ENCODE measurements around the gene DNAJC11. TPM values are rescaled to one million over a fixed set of nuclear protein-coding genes. Genes with fewer than 3 reads are reported as not detected.

DNAJC11 gene
- total RNA-seq, 1 donor from 2014 or later, result 74.0 TPM

DNA sequence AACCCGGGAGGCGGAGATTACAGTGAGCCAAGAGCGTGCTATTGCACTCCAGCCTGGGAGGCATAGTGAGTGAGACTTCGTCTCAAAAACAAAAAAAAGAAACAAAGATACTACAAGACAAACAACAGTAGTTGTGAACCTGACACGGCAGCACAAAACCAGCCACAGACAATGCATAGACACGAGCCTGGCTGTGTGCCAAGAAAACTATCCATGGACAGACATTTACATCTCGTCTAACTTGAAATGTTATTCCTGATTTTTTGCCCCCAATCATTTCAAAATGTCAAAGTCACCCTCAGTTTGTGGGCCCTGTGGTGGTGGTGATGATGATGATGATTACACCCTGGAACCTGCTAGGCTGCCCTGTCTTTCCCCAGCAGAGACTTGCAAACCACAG, 105.3 kb downstream of the DNAJC11 start:
- no peaks in the 10 kb centered on the region for H3K27me3 Mint-ChIP-seq (ENCODE audit: low read depth)
- H3K9me3 Mint-ChIP-seq, result no peaks in the 10 kb centered on the region
- H3K36me3 Mint-ChIP-seq (ENCODE audit: low read depth), result peaks cover 72% of the 10 kb centered on the region
- DNase-seq (ENCODE audit: low spot score), result no peak
- H3K4me3 Mint-ChIP-seq (ENCODE audit: low read depth), result no peak overlapping the region
- H3K27ac Mint-ChIP-seq, result no peak overlapping the region
- intact Hi-C loops (cut with micrococcal nuclease), result no loop called here
- peaks cover 19% of the 10 kb centered on the region for H3K4me1 Mint-ChIP-seq (ENCODE audit: low read depth)

GRCh38 chr1:6594977-6595740, 106.5 kb downstream of the DNAJC11 start:
- no peaks in the 10 kb centered on the region for H3K27me3 Mint-ChIP-seq (ENCODE audit: low read depth)
- intact Hi-C loops (cut with micrococcal nuclease), result no loop called here
- DNase-seq (ENCODE audit: low spot score), result no peak
- H3K36me3 Mint-ChIP-seq (ENCODE audit: low read depth), result peaks cover 67% of the 10 kb centered on the region
- no peak overlapping the region for H3K4me3 Mint-ChIP-seq (ENCODE audit: low read depth)
- H3K9me3 Mint-ChIP-seq, result no peaks in the 10 kb centered on the region
- H3K4me1 Mint-ChIP-seq (ENCODE audit: low read depth), result peaks cover 16% of the 10 kb centered on the region
- no peak overlapping the region for H3K27ac Mint-ChIP-seq

GRCh38 chr1:6593810-6594209, 107.8 kb downstream of the DNAJC11 start:
- H3K4me1 Mint-ChIP-seq (ENCODE audit: low read depth), result peaks cover 5% of the 10 kb centered on the region
- no peak overlapping the region for H3K4me3 Mint-ChIP-seq (ENCODE audit: low read depth)
- H3K36me3 Mint-ChIP-seq (ENCODE audit: low read depth), result peaks cover 60% of the 10 kb centered on the region
- intact Hi-C loops (cut with micrococcal nuclease), result no loop called here
- H3K27me3 Mint-ChIP-seq (ENCODE audit: low read depth), result no peaks in the 10 kb centered on the region
- no peak for DNase-seq (ENCODE audit: low spot score)
- no peak overlapping the region for H3K27ac Mint-ChIP-seq
- H3K9me3 Mint-ChIP-seq, result no peaks in the 10 kb centered on the region

DNA sequence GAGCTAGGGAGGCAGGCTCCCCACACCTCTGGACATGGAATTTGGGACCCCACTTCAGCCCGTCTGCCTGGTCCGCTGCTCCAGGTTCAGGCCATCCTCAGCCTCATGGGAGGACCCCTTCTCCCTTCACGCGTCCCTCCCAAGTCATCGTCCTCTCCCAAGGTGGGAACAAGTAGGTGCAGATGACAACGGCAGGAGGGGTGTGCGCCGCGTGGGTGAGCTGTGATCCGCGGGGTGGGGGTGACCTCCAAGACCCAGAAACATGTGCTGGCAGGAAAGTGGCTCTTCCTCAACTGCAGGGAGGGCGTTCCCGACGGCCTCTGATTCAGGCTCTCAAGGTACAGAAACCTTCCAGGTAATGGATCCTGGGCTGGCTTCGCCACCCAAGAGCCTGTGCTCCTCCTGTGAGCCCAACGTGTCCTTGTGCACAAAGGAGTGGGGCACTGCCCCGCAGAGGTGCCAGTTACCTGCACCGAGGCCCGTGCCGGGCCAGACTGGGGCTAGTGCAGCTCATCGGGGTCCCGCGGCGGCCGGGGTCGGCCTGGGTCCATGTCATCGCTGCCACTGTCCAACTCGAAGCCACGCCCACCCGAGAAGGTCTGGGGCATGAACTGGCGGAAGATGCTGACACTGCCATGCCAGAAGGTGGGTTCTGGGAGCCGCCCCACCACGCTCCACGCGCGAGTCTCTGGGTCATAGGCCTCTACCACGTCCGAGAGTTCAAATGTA, 108.6 kb downstream of the DNAJC11 start:
- DNase-seq (ENCODE audit: low spot score), result no peak
- peaks cover 5% of the 10 kb centered on the region for H3K4me1 Mint-ChIP-seq (ENCODE audit: low read depth)
- no peaks in the 10 kb centered on the region for H3K27me3 Mint-ChIP-seq (ENCODE audit: low read depth)
- intact Hi-C loops (cut with micrococcal nuclease), result no loop called here
- H3K36me3 Mint-ChIP-seq (ENCODE audit: low read depth), result peaks cover 62% of the 10 kb centered on the region
- H3K9me3 Mint-ChIP-seq, result no peaks in the 10 kb centered on the region
- H3K4me3 Mint-ChIP-seq (ENCODE audit: low read depth), result no peak overlapping the region
- H3K27ac Mint-ChIP-seq, result no peak overlapping the region

DNA sequence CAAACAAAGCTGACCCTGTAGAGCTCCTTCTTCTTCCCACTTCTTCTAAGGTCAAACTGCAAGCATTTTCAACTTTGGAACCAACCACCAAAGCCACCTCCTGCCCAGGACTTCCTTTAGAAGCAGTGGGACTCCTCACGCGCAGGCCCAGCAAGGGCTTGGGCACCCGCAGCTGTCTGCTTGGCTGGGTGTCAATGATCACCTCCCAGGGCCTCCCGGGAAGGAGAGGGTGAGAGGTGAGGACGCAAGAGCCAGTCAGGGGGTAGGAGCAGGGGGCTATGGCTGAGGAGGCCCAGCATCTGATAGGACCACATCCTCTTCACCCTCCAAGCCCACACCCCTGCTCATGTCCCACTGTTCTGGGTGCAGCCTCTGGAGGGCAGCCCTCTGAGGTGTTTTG, 109.2 kb downstream of the DNAJC11 start:
- Mint-ChIP-seq H3K36me3 (ENCODE audit: low read depth) (peaks cover 60% of the 10 kb centered on the region), H3K4me1 (ENCODE audit: low read depth) (peaks cover 5% of the 10 kb centered on the region), H3K27ac (no peak overlapping the region), H3K9me3 (no peaks in the 10 kb centered on the region), H3K4me3 (ENCODE audit: low read depth) (no peak overlapping the region), H3K27me3 (ENCODE audit: low read depth) (no peaks in the 10 kb centered on the region)
- intact Hi-C loops (cut with micrococcal nuclease), result no loop called here
- DNase-seq (ENCODE audit: low spot score), result no peak

- H3K9me3 Mint-ChIP-seq, result no peaks in the 10 kb centered on the region
- DNase-seq (ENCODE audit: low spot score), result no peak
- intact Hi-C loops (cut with micrococcal nuclease), result no loop called here
- H3K27ac Mint-ChIP-seq, result no peak overlapping the region
- H3K27me3 Mint-ChIP-seq (ENCODE audit: low read depth), result no peaks in the 10 kb centered on the region
- H3K4me3 Mint-ChIP-seq (ENCODE audit: low read depth), result no peak overlapping the region
- peaks cover 6% of the 10 kb centered on the region for H3K4me1 Mint-ChIP-seq (ENCODE audit: low read depth)
- H3K36me3 Mint-ChIP-seq (ENCODE audit: low read depth), result peaks cover 53% of the 10 kb centered on the region
These were observed 110.0 kb downstream of the DNAJC11 start for GRCh38 chr1:6591644-6592043.

- H3K4me3 Mint-ChIP-seq (ENCODE audit: low read depth), result no peak overlapping the region
- H3K27me3 Mint-ChIP-seq (ENCODE audit: low read depth), result no peaks in the 10 kb centered on the region
- peaks cover 49% of the 10 kb centered on the region for H3K36me3 Mint-ChIP-seq (ENCODE audit: low read depth)
- no peak overlapping the region for H3K27ac Mint-ChIP-seq
- no peak for DNase-seq (ENCODE audit: low spot score)
- H3K9me3 Mint-ChIP-seq, result no peaks in the 10 kb centered on the region
- intact Hi-C loops (cut with micrococcal nuclease), result no loop called here
- peaks cover 6% of the 10 kb centered on the region for H3K4me1 Mint-ChIP-seq (ENCODE audit: low read depth)
These were observed 110.4 kb downstream of the DNAJC11 start for GRCh38 chr1:6591222-6591621.

DNA sequence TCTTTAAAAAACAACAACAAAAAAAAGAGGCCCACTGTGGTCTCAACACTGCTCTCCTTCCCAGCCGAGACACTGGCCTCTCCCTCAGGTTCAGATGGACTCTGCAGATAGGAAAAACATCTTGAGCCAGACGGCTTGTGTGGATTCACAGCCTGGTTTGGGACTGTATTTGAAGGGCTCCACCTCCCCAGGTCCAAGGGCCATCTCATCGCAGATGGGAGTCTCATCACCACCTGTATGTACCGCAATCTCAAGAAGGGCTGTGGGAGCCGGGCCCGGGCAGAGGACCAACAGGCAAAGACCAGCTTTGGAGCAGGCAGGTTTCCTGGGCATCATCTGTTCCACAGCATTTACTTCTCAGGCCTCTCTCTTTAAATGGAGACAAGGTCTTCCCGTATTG, 111.6 kb downstream of the DNAJC11 start:
- no peak for DNase-seq (ENCODE audit: low spot score)
- Mint-ChIP-seq H3K4me3 (ENCODE audit: low read depth) (no peak overlapping the region), H3K27me3 (ENCODE audit: low read depth) (no peaks in the 10 kb centered on the region), H3K4me1 (ENCODE audit: low read depth) (peaks cover 6% of the 10 kb centered on the region), H3K9me3 (no peaks in the 10 kb centered on the region), H3K36me3 (ENCODE audit: low read depth) (peaks cover 38% of the 10 kb centered on the region), H3K27ac (no peak overlapping the region)
- intact Hi-C loops (cut with micrococcal nuclease), result no loop called here

- no peak overlapping the region for H3K27ac Mint-ChIP-seq
- intact Hi-C loops (cut with micrococcal nuclease), result no loop called here
These were observed 112.6 kb downstream of the DNAJC11 start for GRCh38 chr1:6588893-6589520.

GRCh38 chr1:6588128-6588892, 113.3 kb downstream of the DNAJC11 start:
- H3K27ac Mint-ChIP-seq, result no peak overlapping the region
- H3K9me3 Mint-ChIP-seq, result no peaks in the 10 kb centered on the region
- H3K36me3 Mint-ChIP-seq (ENCODE audit: low read depth), result peaks cover 27% of the 10 kb centered on the region
- H3K4me3 Mint-ChIP-seq (ENCODE audit: low read depth), result no peak overlapping the region
- peaks cover 12% of the 10 kb centered on the region for H3K4me1 Mint-ChIP-seq (ENCODE audit: low read depth)
- no peaks in the 10 kb centered on the region for H3K27me3 Mint-ChIP-seq (ENCODE audit: low read depth)
- intact Hi-C loops (cut with micrococcal nuclease), result no loop called here
- DNase-seq (ENCODE audit: low spot score), result no peak

More at GRCh38 chr1:6588893-6589520, 112.6 kb downstream of the DNAJC11 start:
- no peaks in the 10 kb centered on the region for H3K27me3 Mint-ChIP-seq (ENCODE audit: low read depth)
- no peaks in the 10 kb centered on the region for H3K9me3 Mint-ChIP-seq
- no peak overlapping the region for H3K4me3 Mint-ChIP-seq (ENCODE audit: low read depth)
- H3K4me1 Mint-ChIP-seq (ENCODE audit: low read depth), result peaks cover 12% of the 10 kb centered on the region
- no peak for DNase-seq (ENCODE audit: low spot score)
- H3K36me3 Mint-ChIP-seq (ENCODE audit: low read depth), result peaks cover 33% of the 10 kb centered on the region

DNA sequence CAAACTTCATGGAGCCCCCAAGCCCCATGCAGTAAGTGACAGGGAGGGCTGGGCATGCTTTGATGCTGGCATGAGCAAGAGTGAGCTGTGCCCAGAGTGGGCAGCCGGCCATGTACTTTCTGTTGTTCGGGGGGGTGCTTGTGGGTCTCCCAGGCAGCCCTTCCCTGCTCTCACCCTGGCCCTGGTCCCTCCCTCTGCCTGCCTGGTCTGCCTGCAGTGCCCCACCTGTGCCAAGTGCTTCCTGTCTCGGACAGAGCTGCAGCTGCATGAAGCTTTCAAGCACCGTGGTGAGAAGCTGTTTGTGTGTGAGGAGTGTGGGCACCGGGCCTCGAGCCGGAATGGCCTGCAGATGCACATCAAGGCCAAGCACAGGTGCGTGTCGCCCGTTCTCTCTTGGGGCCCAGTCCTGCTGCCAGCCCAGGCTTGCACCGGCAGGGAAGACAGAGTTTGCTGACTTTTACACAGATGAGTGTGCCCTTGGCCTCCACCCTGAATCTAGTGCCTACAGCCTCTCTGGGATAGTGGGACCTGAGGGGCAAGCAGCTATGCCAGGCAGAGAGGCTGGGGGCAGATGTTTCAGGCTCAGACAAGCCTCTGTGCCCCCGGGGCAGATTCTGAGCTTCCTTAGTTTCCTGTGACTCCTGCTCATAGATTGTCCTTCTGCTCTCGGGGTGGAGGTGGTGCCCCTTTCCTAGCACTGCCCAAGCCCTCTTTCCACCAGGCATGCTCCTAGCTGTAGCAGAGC, 114.2 kb downstream of the DNAJC11 start:
- no peak overlapping the region for H3K27ac Mint-ChIP-seq
- H3K4me1 Mint-ChIP-seq (ENCODE audit: low read depth), result peaks cover 14% of the 10 kb centered on the region
- H3K27me3 Mint-ChIP-seq (ENCODE audit: low read depth), result no peaks in the 10 kb centered on the region
- intact Hi-C loops (cut with micrococcal nuclease), result no loop called here
- no peak for DNase-seq (ENCODE audit: low spot score)
- H3K36me3 Mint-ChIP-seq (ENCODE audit: low read depth), result peaks cover 23% of the 10 kb centered on the region
- H3K9me3 Mint-ChIP-seq, result no peaks in the 10 kb centered on the region
- no peak overlapping the region for H3K4me3 Mint-ChIP-seq (ENCODE audit: low read depth)

GRCh38 chr1:6586404-6586816, 115.2 kb downstream of the DNAJC11 start:
- Mint-ChIP-seq H3K27me3 (ENCODE audit: low read depth) (no peaks in the 10 kb centered on the region), H3K4me1 (ENCODE audit: low read depth) (peaks cover 21% of the 10 kb centered on the region), H3K36me3 (ENCODE audit: low read depth) (peaks cover 23% of the 10 kb centered on the region), H3K27ac (no peak overlapping the region), H3K9me3 (no peaks in the 10 kb centered on the region), H3K4me3 (ENCODE audit: low read depth) (no peak overlapping the region)
- DNase-seq (ENCODE audit: low spot score), result no peak
- intact Hi-C loops (cut with micrococcal nuclease), result no loop called here
